ENCODE data around the gene PPM1K.

PPM1K gene

DNA sequence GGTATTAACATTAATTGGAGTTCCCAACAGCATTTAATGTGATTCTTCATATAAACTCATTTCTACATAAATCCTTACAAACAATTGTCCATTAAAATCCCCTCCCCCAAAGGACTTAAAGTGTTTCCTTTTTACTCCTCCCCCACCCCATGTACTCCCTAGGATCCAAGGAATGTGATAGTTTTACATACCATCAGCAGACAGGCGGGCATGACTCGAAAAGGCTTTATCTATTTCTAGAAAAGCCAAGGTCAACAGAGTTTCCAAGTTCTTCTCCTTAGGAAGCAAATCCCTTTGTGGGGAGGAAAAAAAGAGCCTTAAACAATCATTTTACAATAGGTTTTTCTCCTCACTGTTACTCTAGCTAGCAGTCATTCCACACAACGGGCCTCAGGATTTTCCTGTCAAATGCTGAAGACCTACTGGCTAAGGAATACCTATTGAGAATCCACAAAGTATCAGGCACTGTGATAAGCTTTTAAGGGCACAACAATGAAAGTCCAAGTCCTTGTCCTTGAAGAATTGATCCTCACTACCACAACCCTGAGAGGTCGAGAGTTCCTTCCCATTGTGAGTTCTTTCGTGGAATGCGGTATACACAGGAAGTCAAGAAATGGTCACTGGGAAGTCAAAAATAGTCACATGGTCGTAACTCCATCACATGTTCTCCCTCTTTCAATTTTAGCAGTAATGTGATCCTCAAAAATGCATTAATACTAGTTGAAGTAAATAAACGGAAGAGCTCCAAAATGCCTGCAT, 7.2 kb downstream of the PPM1K start:
- no peak for DNase-seq

DNA sequence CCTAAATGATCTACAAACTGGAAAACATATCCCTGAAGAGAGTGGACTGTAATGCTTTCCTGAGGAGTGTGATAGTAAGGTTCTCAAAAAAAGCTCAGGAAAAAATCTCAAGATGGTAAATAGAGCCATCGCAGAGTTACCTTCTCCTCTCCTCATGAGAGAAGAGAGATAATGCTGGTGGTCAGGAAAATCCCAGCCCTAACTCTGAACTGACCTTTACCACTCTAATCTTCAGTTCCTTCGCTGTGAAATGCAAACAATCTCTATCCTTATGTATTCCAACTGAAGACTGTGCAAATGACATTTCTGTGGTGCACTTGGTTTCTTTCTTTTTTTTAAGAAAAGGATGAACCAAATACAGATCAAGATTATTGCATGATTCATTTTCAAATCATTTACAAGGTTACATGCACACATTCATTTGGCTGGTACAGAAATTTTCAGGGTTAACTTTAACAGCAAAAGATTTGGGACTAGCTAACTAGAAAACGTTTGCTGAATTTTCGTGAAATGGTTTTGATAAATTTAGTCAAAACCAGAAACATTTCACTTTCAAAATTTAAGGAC, 8.3 kb downstream of the PPM1K start:
- DNase-seq, result no peak

DNA sequence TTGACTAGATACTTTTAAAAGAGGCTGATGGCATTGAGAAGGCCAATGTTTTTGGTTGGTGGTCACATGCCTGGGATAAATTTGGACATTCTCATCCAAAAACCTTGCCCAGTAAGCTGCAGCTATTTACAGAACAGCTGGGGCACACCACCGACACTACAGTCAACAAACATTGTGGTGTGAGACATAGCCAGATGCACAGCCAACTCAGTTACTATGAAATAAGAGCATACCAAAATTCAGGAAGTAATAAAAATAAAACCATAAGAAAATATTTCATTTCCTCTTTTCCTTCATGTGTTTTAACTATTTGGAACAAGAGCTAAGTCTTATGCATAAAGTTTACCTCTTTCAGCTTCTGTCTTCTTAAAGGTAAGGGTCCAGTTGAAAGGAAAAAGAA, 8.8 kb downstream of the PPM1K start:
- peak; percentile 51 to 62 for DNase-seq

DNA sequence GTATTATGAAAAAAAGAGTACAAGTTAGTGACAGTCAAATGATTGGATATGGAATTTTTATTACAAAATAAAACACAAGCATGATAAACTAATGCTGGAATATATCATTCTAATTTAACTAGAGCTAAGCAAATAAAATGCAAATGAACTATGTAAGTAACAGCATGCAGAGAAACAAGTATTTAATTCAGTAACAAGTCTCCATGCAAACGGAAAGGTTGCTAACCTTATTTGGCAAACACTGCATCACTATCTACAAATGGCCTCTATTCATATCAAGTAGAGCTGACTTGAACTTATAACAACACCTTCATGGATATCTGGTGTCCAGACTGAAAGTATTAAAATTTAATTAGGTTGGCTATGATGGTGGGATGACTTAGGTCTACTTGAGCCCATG, 15.4 kb downstream of the PPM1K start:
- DNase-seq, result no peak

DNA sequence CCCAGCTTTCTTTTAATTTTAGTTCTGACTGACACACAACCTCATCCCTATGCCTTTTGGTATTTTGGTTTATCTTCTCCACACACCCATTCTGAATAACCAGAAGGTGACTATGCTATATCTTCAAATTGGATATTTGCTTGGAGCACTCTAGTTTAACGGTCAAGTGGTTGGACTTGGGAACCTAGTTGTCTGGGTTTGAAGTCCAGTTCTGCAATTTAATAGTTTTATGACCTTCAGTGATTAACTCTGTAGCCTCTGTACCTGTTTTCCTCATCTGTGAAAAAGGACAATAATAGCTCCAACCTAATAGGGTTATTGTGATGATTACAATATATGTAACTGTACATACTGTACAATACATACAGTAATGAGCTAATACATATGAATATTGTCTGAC, 20.0 kb downstream of the PPM1K start:
- no peak for DNase-seq

DNA sequence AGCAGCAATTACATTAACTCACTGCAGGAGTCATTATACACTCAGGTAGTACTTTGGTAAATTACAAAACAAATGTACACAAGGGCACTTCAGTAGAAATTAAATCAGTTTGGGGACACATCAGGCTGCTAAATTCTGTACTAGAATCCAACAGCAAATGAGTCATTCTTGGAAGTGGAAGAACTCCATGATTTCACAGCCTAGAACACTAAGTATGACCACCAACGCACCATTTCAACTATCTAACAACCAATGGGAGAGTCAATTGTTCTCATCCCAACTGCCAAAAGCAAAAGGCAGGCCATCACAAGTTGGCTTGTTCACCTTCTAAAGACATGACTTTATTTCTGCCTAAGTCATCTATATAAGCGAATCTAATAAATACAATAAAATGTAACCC, 26.6 kb downstream of the PPM1K start:
- DNase-seq, result no peak

DNA sequence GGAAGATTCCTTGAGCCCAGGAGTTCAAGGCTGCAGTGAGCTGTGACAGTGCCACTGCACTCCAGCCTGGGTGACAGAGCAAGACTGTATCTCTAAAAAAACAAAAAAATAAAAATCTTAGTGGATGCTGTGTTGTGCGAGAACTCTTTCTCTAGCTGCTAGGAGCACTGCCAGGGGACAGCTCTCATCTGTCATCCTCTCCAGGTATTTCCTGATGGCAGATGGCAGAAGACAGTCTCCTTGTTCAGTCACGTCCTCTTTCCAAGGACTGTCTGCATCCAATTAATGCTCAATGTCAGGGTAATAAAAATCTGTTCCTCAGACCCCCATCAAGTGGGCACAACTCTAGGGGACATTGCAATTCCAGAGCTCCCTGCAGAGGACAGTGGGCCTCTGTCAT, 29.2 kb downstream of the PPM1K start:
- DNase-seq, result no peak

DNA sequence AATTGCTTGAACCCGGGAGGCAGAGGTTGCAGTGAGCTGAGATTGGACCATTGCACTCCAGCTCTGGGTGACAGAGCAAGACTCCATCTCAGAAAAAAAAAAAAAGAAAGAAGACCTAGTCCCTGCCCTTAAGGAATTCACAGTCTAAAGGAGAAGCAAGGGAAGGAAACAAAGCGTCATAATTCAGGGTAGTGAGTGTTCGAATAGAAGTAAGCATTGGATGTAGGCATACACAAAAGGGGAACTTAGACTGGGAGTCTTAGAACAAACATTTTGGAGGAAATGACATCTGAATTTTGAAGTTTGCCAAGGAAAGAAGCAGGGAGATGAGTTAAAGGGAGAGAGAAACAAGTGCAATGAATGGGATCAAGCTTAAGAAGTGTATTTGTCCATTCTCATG, 32.4 kb downstream of the PPM1K start:
- no peak for DNase-seq

DNA sequence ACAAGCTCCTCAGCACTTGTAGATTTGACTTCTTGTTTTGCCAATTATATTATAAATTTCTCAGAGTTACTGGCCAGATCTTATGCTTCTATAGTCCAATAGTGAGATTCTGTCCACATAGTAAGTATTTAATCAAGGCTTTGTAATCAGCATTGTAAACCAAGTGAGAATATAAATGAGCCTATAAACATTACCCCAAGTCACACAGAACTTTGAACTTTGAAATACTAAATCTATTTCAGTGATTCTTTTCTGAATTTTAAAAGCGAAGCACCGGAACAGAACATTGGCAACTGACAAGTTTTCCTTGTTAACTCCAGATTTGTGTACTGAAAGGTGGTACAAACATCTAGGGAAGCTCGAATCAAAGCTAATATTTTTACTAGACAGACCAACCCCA, 37.2 kb downstream of the PPM1K start:
- DNase-seq, result no peak

DNA sequence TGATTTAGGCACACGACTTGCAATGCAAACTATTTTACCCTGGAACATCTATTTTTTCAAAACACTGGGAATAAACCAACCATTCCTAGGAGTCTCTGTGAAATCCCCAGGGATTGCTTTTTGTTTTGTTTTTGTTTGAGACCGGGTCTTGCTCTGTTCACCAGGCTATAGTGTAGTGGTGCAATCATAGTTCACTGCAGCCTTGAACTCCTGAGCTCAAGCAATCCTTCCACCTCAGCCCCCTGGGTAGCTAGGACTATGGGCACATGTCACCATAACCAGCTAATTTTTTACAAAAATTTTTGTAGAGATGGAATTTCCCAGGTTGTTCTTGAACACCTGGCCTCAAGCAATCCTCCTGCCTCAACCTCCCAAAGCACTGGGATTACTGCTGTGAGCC, 37.8 kb downstream of the PPM1K start:
- DNase-seq, result no peak

DNA sequence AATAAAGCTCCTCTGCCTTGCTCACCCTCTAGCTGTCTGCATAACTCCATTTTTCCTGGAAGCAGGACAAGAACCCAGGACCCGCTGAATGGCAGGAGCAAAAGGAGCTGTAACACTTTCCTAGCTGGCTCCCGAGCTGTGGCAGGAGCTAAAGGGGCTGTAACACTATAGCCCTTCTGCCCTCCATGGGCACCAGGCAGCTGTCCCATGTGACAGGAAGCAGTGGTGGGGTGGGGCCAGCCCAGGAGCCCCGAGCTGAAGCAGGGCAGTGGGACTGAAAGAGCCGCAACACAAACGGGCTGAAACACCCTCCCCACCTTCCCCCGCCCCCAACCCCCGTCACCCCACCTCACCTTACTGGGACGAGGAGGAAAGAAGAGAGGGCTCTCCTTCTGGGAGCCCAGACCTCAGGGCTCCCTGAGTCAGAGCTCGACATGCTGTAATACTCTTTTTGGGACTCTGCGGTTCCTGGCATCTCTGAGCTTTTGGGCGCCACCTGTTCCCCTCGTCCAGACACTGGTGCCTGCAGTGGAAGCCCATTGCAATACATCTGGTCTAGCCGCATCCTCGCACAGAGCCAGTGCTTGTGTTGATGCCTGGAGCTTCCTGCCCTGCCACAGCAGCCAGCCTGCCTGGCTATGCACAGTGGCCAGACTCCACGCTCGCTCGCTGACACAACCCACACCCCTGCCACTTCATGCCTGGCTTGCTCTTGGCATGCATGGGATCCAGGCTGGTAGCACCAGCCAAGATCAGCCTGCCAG, 39.4 kb downstream of the PPM1K start:
- DNase-seq, result no peak

DNA sequence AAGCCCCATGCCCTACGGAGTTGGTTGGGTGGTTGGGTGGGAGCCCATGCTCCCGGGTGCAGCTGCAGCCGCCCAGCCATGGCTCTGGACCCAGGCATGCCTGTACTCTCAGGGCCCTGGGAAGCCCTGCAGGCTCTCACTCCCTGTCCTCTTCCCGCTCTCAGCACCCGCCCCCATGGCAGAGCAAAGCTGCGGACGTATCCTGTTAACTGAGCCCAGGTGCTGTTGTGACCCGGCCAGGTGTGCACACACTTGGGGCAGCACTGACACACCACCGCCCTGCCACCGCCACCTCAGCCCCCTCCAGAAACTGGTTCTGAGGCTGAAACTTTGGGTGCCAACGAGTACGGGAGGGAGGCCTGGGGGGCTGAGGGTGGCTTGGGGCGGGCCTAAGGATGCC, 40.3 kb downstream of the PPM1K start:
- DNase-seq, result no peak

DNA sequence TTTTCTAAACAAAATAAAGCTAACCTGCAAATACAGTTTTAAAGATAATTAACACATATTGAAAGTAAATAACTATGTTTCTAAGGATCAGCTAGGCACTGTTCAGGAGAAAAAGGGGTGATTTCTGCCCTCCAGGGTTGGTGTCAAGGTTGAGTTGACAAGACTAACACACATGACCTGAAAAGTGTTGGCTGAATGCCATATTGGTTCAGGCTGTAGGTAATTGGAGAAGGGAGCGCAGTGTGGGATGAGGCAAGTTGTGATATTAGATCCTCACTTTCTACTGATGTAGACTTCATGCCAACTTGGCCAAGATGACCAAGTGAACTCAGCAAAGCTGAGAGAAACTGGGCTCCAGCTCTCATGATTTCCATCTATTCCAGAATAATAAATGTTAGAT, 42.2 kb downstream of the PPM1K start:
- no peak for DNase-seq

DNA sequence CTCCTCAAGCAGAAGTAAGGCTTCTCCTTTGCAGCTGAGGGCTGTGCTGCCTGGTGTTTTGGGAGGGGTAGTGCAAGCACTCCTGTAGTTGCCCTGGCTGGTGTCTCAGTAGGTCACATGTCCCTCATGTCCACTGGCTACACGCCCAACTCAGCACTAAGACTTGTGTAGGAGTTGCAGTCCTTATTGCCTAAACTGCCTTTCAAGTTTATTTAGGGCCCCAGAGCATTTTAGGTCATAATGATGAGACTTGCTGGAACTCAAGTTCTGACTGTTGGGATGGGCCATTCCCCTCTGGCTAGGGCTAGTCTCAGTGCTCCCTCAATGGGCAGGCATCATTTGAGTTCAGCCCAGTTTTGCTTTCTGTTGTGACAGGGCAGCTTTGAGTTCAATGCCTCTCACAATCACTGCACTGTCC, 44.1 kb downstream of the PPM1K start:
- no peak for DNase-seq

DNA sequence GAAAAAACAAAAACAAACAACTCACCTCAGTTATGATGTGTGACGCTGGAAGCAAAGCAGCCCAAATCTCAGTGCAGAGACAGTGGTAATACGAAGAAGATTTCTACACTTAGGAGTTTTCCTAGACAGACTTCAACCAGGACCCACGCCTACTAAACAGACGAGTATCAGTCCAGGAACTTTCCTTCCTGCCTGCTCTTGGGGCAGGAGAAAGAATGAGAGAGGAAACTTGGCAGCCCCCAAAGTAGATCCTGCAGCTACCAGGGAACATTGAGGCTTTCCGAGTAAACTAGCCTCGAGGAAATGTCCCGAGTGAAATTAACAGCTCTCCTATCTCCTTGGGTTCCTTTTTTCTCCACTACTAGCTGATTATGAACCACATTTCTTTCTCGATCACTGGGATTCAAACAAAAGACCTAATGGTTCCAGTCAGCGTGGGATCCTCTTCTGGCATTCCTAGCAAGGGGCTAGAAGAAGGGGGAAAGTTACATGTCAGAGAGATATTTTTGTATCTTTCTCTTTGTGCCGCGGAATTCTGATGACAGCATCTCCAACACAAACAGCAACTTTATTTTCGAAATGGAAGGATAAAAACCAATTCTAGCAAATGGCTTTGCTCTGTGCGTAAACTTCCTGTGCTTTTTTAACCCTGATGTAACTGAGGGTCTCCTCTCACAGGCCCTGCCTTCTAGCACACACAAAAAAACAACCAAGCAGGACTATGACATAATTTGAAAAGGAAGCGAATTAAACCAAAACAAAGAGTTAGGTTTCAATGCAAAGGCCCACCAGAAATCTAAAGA, 53.2 kb downstream of the PPM1K start:
- DNase-seq, result no peak

DNA sequence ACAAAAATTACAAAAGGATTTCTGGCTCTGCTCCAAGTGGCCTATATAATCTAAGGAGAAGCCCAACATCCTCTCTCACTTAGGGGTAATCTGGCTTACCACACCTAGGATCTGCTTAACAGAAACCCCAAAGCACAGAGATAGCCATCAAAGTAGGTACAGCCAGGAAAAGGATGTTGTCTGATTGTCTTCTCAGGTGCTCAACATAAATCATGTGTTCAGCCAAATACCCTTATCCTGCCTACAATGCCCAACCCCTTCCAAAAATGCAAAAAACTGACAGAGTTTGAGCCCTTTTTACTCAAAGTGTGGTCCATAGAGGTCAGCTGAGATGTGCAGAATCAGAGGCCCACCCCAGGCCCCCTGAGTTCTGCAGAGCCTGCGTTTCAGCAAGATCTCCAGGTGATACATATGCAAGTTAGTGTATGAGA, 53.9 kb downstream of the PPM1K start:
- no peak for DNase-seq

DNA sequence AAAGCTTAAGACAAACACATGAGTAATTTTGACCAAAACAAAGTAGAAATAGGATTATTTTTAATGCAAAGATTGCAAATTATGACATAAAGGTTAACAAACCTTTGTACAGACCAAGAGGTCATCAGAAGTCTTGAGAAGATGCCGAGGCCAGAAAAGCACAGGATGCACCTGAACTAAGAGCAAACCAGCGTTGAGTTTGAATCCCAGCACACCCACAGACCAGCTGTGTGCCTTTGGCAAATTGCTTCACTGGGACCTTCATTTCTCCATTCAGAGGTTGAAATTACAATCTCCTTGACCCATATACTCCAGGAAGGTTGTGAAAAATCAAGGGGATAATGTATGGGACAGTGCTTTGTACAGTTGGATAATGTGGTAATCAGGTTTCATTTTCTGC, 56.6 kb downstream of the PPM1K start:
- no peak for DNase-seq

DNA sequence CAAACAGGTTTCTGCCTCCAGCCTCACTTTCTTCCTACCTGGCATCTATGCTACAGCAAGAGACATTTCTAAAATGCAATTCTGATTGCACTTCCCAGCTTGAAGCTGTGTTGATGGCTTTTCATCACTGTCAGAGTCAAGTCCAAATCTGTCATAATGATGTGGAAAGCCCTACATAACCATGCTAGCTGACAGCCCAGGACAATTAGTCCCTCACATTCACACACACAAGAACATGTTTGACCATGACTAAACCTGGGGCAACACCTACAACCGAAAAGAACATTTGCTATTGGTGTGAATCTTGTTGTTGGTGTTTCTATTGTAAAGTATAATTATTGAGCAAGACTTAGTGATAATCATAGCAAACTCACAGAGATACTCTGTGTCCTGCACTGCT, 58.2 kb downstream of the PPM1K start:
- no peak for DNase-seq

DNA sequence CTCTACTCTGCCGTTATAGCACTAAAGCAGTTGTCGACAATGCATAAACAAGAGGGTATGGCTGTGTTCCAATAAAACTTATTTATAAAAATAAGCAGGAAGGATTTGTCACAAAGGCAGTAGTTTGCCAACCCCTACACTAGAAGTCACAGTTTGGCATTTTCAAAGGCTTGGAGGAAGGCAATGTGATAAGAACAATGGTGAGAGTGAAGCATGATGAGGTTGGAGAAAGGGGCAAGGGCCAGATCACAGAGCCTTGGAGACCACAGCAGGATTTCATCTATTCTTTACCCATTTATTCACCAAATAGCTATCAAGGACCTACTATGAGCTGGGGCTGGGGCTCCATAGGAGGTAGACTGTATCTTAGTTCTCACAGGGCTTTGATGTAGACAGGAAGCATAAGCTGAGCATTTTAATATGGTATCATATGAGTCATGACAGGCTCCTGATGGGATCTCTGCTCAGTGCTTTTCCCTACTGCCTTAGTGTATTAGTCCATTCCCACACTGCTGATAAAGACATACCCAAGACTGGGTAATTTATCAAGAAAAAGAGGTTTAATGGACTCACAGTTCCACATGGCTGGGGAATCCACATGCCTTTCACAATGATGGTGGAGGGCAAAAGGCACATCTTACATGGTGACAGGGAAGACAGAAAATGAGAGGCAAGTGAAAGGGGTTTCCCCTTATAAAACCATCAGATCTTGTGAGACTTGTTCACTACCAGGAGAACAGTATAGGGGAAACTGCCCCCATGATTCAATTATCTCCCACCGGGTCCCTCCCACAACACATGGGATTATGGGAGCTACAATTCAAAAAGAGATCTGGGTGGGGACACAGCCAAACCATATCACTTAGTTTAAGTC, 58.9 kb downstream of the PPM1K start:
- DNase-seq, result no peak

DNA sequence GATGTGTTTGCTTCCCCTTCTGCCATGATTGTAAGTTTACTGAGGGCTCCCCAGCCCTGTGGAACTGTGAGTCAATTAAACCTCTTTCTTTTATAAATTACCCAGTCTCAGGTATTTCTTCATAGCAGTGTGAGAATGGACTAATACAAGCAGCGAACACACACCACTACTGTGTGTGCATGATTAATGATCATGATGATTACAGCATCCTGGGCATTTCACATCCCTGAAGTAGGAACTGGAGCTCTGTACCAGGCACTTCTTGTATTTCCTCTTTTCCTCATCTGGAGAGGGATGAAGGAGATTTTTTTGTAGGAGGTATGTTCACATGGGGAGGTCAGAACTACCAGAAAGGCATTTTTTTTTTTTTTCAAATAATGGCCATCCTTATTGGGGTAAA, 60.8 kb downstream of the PPM1K start:
- DNase-seq, result no peak

DNA sequence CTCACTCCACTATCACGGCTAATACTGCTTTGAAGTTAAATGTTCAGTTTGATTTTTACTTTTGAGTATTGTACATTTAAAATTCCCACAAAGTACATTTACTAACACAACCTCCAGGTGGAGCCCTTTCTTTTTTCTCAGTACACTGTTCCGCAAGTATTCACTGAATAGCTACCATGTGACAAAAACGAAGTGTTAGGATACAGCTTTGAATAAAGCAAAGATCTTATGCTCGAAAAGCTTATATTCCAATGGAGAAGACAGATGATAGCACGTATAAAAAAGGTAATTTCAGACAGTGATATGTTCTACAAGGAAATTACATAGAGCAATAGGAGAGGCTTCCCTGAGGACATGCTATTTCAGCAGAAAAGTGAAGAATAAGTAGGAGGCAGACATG, 65.3 kb downstream of the PPM1K start:
- DNase-seq, result peak; percentile 67 to 77

DNA sequence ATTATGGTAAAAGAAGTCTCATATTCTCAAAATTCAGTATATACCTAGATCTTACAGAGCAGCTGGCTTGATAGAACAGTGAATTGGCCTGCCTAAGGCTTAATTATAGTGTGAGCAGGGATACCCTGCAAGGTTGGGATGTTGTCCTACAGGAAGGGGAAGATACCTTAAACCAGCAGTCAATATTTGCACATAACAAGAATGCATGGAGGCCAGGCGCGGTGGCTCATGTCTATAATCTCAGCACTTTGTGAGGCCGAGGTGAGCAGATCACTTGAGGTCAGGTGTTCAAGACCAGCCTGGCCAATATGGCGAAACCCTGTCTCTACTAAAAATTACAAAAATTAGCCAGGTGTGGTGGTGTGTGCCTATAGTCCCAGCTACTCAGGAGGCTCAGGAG, 67.2 kb downstream of the PPM1K start:
- DNase-seq, result no peak

Data from AML-193 (cell line).